Measurements from ENCODE around the gene TCF7. TPM values are rescaled to one million over a fixed set of nuclear protein-coding genes. Genes with fewer than 3 reads are reported as not detected.

The TCF7 gene
- total RNA-seq, 1 donor from 2014 or later = 3.4 TPM

Other genes starting within 250 kb of the TCF7 start
- 32.9 TPM for gene C5orf15, start 146.1 kb upstream of the TCF7 start, total RNA-seq
- gene VDAC1, start 109.7 kb upstream of the TCF7 start, total RNA-seq = 515 TPM
- 478 TPM for gene SKP1, start 62.3 kb downstream of the TCF7 start, total RNA-seq
- gene PPP2CA, start 111.4 kb downstream of the TCF7 start, total RNA-seq = 143 TPM

Data from left ventricle myocardium superior (tissue), 1 donor.